ENCODE results near the gene ZNF654.

DNA sequence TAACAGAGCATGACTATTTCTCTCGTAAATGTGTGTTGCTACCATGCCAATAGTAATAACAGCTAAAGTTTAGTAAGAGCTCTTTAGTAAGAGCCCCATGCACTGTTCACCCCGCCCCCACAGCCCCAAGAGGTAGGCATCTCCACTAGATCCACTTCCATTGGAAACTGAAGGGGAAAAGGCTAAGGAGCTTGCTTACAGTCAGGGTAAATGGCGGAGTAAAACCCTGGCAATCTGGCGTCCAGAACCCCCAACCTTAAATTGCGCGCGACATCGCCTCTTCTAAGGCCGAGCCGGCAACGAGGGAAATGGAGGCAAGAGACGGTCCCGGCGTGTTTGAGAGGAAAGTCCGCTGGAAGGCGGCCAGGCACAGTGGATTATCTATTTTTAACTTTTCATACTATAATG, 90.0 kb downstream of the ZNF654 start:
- no peak for TF ChIP-seq SUZ12 (IDR thresholded peaks at IDR 0.05; ENCODE audit: extremely low read depth, insufficient read depth, insufficient read length)
- no peak for TF ChIP-seq YY1 (IDR thresholded peaks at IDR 0.05; ENCODE audit: insufficient read depth, insufficient read length)

Measured in NT2/D1 (cell line).